GM18868 (cell line): ENCODE measurements around the gene EVC.

Experiments used
- ATAC-seq: cut with Tn5 transposase; IDR thresholded peaks from one replicate; pipeline ENCODE4 v1.9.1; 2021; ENCODE audit warnings: mild to moderate bottlenecking, moderate library complexity; ENCODE audit not compliant: unreplicated experiment

The EVC gene

GRCh38 chr4:5753766-5754528, 42.9 kb downstream of the EVC start:
- ATAC-seq: no peak

GRCh38 chr4:5754529-5754881, 43.5 kb downstream of the EVC start:
- ATAC-seq: no peak

GRCh38 chr4:5755161-5755560, 44.2 kb downstream of the EVC start:
- no peak for ATAC-seq

GRCh38 chr4:5755679-5756078, 44.7 kb downstream of the EVC start:
- ATAC-seq: no peak

GRCh38 chr4:5756271-5756670, 45.3 kb downstream of the EVC start:
- no peak for ATAC-seq

GRCh38 chr4:5757091-5757490, 46.1 kb downstream of the EVC start:
- ATAC-seq: no peak

GRCh38 chr4:5757536-5757935, 46.5 kb downstream of the EVC start:
- ATAC-seq: no peak

GRCh38 chr4:5757954-5758353, 47.0 kb downstream of the EVC start:
- no peak for ATAC-seq

GRCh38 chr4:5758741-5759140, 47.7 kb downstream of the EVC start:
- ATAC-seq: peak; percentile 94

GRCh38 chr4:5759236-5760075, 48.5 kb downstream of the EVC start:
- no peak for ATAC-seq

GRCh38 chr4:5760246-5760645, 49.2 kb downstream of the EVC start:
- no peak for ATAC-seq

GRCh38 chr4:5760936-5761480, 50.0 kb downstream of the EVC start:
- ATAC-seq: no peak

GRCh38 chr4:5770051-5770450, 59.0 kb downstream of the EVC start:
- ATAC-seq: no peak

- ATAC-seq: no peak
Measured at GRCh38 chr4:5772528-5773270, 61.7 kb downstream of the EVC start.

GRCh38 chr4:5773271-5773555, 62.2 kb downstream of the EVC start:
- ATAC-seq: no peak

GRCh38 chr4:5774416-5775036, 63.5 kb downstream of the EVC start:
- ATAC-seq: no peak

- ATAC-seq: no peak
Measured at GRCh38 chr4:5776510-5776909, 65.5 kb downstream of the EVC start.

GRCh38 chr4:5780831-5781480, 70.0 kb downstream of the EVC start:
- ATAC-seq: no peak

GRCh38 chr4:5781691-5782090, 70.7 kb downstream of the EVC start:
- no peak for ATAC-seq

- no peak for ATAC-seq
Measured at GRCh38 chr4:5782829-5783476, 72.0 kb downstream of the EVC start.
